Retinal pigment epithelial cell (primary cell): Measurements from ENCODE around the gene PDK3.

Source experiments
- DNase-seq: peaks from one replicate; pipeline ENCODE4 v3.0.0-alpha.2; 2010; ENCODE audit warnings: low read depth
- H3K4me3 ChIP-seq: 2 replicates; pipeline ENCODE4 v1.5.1; 2011; ENCODE audit warnings: mild to moderate bottlenecking, low read length, control low read depth, moderate library complexity
- TF ChIP-seq, protein P1 (sequence below): conservative IDR thresholded peaks from 2 replicates; pipeline ENCODE4 v1.5.1; 2011; ENCODE audit warnings: low read depth, low read length, control low read depth, inconsistent platforms

Gene PDK3

DNA sequence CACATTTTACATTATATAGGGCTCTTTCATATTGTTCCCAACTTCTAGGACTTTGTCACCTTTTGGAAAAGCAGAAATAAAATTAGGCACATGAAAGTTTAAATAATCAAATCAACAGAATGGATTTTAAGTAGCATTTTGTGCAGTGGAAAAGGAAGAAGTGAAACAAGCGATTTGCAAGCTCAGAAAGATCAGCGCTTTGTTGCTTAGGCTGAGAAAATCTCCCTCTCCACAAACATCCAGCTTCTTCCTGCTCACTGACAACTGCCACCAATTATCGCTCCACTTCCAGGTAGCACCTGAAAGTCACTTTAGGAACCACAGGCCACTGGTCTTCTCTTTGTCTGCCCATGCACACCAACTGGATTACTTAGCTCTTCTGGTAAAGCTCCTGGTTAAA, 2.0 kb upstream of the PDK3 start:
- TF ChIP-seq, protein P1, sequence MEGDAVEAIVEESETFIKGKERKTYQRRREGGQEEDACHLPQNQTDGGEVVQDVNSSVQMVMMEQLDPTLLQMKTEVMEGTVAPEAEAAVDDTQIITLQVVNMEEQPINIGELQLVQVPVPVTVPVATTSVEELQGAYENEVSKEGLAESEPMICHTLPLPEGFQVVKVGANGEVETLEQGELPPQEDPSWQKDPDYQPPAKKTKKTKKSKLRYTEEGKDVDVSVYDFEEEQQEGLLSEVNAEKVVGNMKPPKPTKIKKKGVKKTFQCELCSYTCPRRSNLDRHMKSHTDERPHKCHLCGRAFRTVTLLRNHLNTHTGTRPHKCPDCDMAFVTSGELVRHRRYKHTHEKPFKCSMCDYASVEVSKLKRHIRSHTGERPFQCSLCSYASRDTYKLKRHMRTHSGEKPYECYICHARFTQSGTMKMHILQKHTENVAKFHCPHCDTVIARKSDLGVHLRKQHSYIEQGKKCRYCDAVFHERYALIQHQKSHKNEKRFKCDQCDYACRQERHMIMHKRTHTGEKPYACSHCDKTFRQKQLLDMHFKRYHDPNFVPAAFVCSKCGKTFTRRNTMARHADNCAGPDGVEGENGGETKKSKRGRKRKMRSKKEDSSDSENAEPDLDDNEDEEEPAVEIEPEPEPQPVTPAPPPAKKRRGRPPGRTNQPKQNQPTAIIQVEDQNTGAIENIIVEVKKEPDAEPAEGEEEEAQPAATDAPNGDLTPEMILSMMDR, result no peak
- DNase-seq, result no peak
- no peak overlapping the region for H3K4me3 ChIP-seq

DNA sequence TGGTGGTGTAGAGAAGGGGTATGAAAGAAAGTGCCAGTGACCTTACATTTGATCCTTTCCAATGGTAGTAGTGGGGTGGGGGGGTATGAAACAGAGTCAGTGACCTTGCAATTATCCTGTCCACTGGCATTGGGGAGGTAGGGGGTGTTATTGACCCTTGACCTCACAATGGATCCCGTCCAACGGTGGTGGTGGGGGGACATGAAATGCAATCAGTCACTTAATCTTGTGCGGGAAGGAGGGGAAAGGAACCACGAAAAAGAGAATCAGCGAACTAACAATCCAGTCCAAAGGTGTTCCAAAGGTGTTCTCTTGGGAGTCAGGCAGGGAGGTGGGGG, 619 bp upstream of the PDK3 start:
- TF ChIP-seq, protein P1, result no peak
- no peak for DNase-seq
- peak overlapping the region; percentile 66 for H3K4me3 ChIP-seq

DNA sequence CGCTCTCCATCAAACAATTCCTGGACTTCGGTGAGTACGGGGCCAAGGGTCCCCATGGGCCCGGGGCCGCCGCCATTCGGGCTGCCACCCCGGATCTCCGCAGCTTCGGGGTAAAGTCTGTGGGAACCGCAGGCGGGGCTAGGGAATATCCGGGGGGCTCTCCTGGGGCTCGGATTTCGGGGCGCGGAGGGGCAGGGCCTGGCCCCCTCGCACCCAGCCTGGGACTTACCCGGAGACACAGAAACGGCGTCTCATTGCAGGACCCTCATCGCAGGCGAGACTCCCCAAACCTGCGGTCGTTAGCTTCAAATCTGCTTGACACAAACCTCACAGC, 413 bp downstream of the PDK3 start:
- TF ChIP-seq, protein P1, result no peak
- H3K4me3 ChIP-seq, result peak overlapping the region; percentile 56
- DNase-seq, result no peak

DNA sequence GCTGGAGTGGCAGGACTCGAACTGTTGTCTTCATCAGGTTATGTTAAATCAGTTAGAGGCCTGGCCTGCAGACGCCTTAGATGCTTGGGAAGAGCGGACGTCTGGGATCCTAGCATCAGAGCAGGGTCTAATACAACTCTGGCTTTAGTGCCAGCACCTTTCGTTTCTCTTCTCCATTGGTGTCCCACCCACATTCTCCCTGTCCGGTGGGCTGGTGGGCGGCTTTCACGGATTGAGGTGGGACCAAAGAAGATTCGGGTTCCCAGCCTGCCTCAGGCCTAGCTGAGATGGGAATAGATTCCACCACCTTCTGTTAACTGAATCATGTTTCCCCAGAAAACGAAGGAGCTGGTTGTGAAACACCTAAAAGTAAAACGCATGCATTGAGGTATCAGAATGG, 939 bp downstream of the PDK3 start:
- DNase-seq, result no peak
- TF ChIP-seq, protein P1, result no peak
- H3K4me3 ChIP-seq, result peak overlapping the region; percentile 56

DNA sequence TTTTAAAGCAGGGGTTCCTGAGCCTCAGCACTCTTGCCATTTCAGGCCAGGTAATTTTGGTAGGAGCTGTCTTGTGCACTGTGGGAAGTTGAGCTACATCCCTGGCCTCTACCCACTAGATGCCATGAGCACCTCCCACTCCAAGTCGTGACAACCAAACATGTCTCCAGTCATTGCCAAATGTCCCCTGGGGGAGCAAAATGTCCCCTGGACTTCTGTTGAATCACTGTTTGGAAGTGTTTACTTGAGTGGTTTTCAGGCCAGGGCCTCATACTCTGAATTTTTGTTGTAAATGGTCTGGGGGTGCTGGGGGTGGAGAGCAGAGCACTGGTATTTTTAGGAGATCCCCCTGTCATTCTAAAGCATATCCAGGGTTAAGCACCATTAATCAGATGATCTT, 3.2 kb downstream of the PDK3 start:
- H3K4me3 ChIP-seq, result no peak overlapping the region
- DNase-seq, result no peak
- TF ChIP-seq, protein P1, result no peak

DNA sequence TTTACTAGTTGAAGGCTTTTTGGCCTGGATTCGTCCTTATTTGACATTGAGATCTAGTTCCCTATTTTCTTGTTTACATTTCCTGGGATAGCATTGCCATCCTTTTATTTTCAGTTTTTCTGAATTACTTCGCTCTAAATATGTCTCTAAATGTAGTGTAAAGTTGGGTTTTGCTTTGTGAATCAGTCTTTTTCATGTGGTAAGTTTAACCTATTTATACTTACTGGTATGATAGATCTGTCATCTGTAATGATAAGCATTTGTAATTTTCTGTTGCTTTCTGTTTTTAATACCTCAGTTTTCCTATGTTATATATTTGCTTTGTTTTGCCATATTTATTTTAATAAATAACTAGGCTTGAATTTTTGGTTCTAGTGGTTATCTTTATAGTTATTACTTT, 6.7 kb downstream of the PDK3 start:
- TF ChIP-seq, protein P1, result no peak

DNA sequence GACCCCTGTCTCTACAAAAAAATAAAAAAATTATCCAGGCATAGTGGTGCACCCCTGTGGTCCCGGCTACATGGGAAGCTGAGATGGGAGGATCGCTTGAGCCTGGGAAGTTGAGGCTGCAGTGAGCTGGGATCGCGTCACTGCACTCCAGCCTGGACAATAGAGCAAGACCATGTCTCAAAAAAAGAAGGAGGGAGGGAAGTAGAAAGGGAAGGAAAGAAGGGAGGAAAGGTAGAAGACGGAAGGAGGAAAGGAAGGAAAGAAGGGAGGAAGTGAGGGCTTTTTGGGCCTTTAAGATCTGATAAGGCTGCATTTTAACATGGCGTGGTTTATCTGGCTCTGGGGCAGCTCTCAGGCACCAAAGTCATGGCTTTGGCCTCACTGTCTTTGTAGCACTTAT, 10.4 kb downstream of the PDK3 start:
- TF ChIP-seq, protein P1, result no peak
- no peak overlapping the region for H3K4me3 ChIP-seq
- DNase-seq, result no peak

More for the DNA sequence above, 6.7 kb downstream of the PDK3 start:
- H3K4me3 ChIP-seq, result no peak overlapping the region
- no peak for DNase-seq
